Renal cortex interstitium (tissue), 11 donors: ENCODE measurements around the gene TMEM236. TPM values are rescaled to one million over a fixed set of nuclear protein-coding genes. Genes with fewer than 3 reads are reported as not detected.
A peak's percentile ranks its signal among the peaks of the same experiment; 100 is the strongest.

Source experiments
- DNase-seq, 11 donors: peaks; one replicate each; pipeline ENCODE4 v3.0.0-alpha.2; 2013; ENCODE audit warnings: low read depth in 9 of 11, low spot score in 4 of 11; ENCODE audit errors: extremely low read depth in 1 of 11
- polyA plus RNA-seq, 3 donors: library from polyadenylated mRNA; unstranded; fragments of 120-200 nt; gene quantifications; one replicate each; pipeline ENCODE4 v1.2.1, GENCODE V29; 2013; ENCODE audit not compliant: insufficient read length in 3 of 3

Gene TMEM236
- polyA plus RNA-seq, 3 donors, result 0.20 to 0.34 (median 0.29) TPM

DNA sequence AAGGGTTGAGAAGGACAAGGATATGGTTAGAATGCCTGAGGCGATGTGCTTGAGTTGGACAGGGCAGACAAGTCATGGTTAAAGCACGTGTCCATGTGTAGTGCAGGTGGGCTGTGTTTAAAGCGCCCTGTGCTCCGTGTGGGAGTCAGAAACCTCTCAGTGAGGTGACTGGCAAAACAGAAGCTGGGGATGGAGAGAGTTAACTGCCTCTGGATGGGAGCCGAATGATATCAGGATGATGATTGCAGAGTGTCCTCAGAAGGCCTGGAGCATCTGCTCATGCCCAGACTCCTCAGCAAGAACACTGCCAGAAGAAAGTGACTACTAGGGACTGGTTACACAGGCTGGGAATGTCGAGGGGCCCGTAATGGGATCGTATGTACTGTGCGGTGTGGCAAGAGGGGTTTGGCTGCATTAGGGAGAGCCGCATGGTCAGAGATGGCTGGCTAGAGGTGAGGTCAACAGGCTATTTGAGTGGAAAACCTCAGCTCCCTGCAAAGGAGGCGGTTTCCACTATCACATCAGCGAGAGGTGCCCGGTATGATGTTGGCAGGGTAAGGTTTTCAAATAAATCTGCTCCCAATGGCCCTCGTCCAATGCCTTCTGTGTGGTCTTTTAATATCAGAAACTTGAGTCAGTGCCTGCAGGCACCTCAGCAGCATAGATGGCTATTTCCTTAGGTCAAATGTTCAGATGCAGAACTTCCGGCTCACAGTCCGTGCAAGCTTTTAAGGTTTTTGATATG, 31.1 kb downstream of the TMEM236 start:
- DNase-seq, result peak in 6 of 11 donors; percentile 4 to 34 (median 19)

DNA sequence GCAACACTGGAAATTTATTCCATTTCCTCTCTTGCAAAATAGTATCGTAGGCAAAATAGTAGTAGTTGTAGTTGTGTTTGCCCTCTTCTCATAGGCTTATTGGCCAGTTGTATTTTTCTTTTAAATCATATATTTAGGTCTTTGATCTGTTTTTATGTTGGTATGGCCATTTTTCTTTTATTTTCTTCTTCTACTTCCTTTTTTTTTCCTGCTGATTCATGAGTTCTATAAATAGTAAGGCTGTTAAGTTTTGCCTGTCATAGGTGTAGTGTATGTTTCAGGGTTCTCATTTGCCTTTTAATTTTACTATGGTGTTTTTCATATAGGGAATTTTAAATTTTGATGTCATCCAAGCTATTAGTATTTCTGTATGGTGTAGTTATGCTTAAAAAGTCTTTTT, 31.8 kb downstream of the TMEM236 start:
- no peak for DNase-seq

DNA sequence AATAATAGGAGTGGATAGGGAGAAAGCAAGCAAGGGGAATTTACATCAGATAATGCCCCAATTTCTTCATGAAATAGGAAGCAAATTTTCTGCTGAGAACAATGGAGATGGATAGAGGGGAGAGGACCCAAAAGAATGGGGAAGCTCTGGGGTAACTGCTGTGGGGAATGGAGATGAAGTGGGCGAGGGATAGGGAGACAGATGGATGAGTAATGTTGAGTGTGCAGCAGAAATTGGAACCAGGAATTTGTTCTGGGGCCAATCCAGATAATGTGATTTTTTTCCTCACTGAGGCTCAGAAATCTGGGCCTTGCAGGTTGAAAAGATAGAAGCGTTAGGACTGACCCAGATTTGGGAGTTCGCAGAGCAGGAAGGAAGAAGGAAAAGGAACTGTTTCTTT, 32.7 kb downstream of the TMEM236 start:
- DNase-seq, result no peak

DNA sequence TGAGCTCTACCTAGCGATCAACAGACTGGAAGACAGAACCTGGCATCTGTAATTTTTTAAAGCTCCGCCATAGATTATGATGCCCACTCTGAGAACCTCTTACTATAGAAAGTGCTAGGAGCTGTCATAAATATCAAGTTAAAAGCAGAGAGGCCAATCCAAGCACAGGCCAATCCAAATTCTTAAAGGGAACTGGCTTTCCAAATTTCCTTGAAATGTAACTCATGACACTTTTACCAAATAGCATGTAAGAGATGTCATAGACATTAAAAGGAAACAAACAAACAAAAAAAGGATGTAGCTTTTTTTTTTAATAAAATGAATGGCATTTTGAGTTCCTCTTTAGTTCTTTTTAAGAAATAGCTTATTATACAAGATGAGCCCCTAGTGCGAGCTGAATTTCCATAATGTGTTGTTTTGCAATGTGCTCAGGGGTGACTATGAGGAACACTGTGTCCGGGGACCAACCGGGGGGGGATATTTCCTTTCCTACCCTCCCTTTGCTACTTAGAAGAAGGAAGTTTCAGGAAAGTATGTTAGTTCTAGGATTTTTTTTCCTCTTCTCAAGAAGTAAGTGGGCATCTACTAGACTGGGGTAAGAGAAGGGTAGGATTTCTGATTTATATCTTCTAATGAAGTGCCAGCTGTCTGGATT, 33.4 kb downstream of the TMEM236 start:
- DNase-seq, result no peak

DNA sequence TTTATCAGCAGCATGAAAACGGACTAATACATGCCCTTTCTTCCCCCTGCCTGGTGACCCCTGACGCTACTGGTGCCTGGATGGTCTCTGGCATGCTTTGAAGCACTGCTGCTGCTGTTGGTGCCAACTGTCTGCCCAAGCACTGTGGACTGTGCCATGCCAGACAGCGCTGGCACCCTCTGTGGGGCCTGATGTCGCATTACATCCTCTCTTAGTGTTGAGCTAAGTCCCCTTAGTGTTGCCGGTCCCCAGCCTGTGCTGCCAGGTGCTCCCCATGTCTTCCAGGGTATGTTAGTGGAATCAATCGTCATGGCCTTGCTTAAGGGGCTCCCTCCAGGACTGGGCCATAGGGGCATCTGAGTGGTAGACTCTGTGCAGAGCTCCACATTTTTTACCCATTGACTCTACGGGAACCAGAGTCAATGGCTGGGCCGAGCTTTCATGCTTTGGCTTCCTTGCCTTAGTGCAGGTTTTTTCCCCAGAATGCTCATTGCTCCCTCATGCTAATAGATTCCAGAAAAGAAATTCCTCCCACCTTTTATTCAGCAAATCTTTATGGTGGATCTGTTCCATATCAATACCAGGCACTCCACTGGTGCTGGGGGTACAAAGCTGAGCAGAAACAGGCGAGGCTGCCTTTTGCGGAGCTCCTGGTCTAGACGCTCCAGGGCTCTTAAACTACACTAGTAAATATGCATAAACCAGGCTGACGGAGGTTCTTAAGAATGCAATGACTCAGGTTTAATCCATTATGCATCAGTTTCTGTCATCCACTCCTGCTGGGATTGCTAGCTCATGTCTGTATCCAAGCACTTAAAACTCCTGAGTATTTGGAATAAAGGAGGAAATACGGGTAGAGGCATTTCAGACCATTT, 35.3 kb downstream of the TMEM236 start:
- peak in 5 of 11 donors; percentile 7 to 55 (median 19) for DNase-seq

DNA sequence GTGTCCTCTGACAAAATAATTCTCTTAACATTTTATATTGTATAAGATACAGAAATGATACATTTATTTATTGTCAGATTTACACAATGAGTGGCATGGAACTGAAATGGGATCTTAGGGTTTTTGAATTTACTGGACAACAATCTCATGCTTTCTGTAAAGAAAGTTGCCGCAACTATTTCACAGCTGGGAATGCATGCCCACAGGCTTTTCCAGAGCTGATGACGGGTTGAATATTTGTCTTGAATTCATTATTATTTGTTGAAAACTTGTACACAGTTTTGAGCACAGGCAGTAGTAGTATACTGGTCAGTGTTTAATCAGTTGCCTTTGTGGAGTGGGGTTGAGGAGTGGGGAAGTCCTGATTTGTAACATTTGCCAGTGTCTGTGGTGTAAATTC, 36.6 kb downstream of the TMEM236 start:
- no peak for DNase-seq

DNA sequence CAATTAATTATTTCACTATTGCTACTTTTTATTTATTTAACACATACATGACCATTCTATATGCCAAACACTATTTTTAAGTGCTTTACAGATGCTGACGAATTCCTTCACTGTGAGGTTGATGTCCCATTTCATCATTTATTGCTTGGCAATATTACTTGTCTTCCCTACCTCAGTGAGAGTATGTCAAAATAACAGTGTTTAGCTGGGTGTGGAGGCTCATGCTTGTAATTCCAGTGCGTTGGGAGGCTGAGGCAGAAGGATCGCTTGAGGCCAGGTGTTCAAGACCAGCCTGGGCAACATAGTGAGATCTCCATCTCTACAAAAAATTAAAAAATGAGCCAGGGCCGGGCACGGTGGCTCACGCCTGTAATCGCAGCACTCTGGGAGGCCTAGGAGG, 37.4 kb downstream of the TMEM236 start:
- DNase-seq, result no peak

DNA sequence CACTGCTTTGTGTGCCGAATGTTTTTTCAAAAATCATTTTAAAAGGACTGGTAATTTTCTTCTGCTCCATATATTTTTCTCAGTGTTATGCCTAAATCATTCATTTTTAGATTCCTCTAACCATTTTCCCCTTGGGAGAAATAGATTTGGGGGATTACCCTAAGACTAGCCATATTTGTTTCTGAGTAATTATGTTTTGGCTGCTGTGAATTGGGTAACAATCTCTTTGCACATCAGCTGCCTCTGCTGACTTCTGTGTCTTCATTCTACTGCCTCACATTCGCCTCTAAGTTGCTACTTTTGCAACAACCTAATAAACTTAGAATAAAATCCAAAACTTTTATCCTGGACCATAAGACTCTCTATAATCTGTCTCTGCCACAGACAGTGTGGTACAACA, 38.6 kb downstream of the TMEM236 start:
- DNase-seq, result no peak

DNA sequence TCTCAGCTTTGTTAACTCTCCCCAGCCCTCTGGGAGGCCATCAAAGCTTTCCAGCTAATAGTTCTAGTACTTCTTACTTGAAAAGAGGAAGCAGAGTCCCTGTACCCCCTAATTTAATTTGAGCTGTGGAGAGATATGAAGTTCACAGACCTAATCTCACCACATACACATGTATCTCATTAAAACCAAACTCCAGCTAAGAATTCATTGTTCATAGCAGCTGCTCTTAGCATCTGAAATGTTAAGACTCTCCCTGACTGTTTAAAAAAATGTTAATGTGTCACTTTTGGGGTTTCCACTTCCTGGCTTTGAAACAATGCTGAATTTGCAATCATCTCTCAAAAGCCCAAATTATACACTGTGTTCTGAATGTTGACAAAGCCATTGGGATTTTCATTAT, 41.0 kb downstream of the TMEM236 start:
- no peak for DNase-seq

DNA sequence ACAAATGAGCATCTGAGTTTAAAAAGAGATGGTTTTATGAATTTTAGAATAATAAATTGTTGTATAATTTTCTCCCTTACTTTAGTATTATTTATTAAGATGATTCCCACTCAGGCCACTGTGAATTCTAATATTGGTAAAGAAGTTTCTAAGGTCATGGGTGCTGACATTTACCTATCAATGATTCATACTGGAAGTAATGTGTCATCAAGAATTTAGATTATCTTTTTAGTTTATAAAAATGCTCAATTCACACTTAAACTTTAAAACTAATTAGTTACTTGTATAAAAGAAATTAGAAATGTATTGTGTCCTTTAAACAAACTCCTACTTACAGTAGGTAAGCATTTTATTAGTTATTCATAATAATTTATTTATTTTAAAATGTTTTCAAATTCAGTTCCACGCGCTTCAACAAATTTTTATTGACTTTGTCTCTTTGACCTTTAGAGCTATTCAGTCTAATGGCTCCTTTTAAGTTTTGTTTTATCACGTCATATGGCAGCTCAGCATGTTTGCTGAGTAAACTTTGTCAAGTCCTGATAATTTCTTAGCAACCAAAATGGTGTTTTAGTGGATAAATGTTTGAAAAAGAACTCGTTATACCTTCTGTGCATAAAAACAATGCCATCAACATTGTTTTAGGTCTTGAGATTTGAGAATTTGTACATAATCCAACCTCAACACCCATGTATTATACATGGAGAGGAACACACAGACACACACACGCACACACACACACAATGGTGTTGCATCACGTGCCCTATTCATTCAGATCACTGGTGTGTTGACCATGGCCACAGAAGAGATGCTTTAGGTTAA, 42.0 kb downstream of the TMEM236 start:
- DNase-seq, result no peak

DNA sequence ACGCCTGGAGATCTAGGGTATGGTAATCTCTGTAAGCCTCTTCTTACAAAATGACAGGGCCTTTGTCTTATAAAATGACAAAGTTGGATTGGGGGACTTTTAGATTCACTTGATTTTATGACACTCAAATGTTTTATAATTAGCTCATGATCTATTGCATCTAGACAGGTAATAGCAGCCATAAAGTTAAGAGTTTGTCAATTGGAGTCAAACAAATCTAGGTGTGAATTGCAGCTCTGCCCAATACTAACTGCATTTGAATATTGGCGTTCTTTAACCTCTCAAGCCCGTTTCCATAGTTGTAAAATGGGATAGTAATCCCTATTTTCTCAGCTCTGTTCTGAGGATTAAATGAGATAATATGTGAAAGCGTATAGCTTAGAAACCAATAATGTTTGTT, 43.1 kb downstream of the TMEM236 start:
- no peak for DNase-seq

DNA sequence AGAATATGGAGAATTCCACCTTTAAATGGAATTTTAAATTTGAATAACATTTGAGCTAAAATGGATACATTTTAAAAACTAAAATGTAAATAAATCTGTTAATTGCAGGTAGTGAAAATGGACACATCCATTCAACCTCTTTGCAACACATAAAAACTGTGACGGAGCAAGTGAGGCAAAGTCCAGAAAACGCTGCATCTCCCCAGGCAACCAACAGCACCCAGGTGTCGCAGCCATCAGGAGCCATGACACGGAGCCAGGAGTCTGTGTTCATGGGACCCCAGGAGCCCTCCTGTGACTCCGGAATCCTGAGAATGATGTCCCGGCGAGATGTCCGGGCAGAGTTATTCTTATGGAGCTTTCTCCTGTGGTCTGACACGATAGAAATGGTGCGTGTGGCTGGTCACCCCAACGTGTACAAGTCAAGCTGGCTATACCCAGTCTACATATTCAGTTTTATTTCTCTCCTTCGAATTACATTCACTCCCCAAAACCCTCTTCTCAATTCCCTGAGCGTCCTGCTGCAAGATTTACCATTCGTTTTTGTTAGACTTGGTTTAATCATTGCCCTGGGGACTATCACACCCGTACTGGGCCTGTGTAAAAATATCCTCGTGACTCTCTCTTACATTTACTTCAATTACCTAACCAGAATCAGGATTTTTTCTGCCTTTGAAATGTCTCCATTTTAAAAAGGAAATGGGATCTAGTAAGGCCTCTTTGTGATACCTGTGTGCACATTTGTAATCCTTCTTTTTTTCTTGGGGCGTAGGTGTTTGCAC, 44.0 kb downstream of the TMEM236 start:
- DNase-seq, result no peak

DNA sequence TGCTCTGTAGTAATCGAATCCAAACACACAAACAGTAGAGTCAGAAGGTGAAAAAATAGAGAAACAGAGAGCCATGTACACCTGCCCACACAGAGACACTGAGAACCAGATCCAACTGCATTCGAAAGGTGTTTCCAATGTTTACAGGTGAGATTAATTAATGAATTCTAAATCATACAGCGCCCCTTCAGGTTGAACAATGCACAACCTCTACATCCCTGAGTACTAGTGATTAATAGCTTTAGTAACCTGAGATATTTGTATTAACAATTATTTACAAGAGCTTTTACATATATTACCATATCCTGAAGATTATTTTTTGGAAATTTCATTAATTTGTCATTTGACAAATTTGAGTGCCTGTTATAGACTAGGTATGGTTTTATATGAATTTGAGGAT, 49.5 kb downstream of the TMEM236 start:
- no peak for DNase-seq

DNA sequence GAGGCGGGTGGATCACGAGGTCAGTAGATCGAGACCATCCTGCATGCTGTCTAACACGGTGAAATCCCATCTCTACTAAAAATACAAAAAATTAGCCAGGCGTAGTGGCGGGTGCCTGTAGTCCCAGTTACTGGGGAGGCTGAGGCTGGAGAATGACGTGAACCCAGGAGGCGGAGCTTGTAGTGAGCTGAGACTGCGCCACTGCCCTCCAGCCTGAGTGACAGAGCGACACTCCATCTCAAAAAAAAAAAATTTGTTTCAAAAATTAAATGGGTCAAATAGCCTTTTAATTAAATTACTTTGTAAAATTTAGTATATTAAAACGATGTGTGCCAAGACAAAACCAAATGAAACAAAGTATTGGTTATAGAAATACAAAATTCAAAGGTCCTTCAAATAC, 50.3 kb downstream of the TMEM236 start:
- no peak for DNase-seq

DNA sequence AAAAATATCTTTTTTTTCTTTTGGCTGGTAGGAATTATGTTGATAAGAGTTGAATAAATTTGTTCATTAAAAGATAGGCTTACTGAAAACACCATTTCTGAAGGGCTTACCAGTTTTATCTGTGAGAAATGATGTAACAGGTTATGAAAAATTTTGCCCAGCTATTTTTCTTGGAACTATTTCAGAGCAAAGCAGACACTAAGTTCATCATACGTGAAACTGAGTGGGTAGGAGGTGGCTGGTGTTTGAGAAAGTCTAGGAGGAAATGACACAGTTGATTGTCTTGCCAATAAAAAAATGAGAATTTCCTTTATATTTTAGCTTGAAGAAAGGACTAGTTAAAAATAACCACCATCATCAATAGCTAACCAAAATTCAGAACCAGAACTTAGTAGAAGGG, 51.0 kb downstream of the TMEM236 start:
- no peak for DNase-seq

DNA sequence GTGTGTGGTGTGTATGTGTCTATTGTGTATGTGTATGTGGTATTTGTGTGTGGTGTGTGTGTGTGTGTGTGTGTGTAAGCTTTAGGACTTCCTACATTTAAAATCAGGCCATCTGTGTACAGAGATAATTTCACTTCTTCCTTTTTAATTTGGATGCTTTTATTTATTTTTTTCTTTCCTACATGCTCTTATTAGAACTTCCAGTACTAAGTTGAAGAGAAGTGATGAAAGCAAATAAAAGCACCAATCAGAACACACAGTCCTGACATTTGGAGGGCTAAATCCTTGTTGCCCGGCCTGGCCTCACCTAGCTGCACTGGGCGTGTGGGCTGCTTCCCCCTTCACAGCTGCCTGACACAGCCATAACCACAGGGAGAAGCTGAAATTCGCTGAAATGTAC, 53.3 kb downstream of the TMEM236 start:
- no peak for DNase-seq

DNA sequence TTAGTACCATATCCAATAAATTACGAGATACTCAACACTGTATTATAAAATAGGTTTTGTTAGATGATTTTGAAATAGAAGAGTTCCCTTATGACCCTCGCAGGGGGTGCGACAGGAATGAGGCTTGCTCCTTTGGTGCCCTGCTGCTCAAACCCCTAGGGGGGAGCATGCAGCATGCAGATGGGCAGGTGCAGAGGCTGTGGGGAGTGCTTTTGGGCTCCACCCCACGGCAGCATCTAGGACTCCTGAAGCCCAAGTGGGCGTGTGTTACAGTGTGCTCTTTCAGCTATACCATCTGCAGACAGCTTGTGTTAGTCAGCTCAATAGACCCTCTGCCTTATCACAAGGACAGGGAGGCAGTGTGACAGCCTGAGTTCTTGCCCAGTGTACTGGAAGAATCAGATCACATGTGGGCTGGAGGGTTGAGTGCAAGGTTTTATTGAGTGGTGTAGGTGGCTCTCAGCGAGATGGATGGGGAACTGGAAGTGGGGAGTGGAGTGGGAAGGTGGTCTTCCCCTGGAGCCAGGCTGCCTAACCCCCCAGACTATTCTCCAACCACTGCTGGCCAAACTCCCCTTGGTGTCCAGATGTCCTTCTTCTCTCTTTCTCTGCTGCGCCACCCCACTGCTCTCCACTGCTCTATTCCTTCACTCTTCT, 54.0 kb downstream of the TMEM236 start:
- no peak for DNase-seq
